GM18498 (cell line): ENCODE data around the gene FHOD1.

Experiments used
- ATAC-seq: cut with Tn5 transposase; IDR thresholded peaks from one replicate; pipeline ENCODE4 v1.9.1; 2021; ENCODE audit warnings: mild to moderate bottlenecking, moderate library complexity; ENCODE audit not compliant: unreplicated experiment

The FHOD1 gene

DNA sequence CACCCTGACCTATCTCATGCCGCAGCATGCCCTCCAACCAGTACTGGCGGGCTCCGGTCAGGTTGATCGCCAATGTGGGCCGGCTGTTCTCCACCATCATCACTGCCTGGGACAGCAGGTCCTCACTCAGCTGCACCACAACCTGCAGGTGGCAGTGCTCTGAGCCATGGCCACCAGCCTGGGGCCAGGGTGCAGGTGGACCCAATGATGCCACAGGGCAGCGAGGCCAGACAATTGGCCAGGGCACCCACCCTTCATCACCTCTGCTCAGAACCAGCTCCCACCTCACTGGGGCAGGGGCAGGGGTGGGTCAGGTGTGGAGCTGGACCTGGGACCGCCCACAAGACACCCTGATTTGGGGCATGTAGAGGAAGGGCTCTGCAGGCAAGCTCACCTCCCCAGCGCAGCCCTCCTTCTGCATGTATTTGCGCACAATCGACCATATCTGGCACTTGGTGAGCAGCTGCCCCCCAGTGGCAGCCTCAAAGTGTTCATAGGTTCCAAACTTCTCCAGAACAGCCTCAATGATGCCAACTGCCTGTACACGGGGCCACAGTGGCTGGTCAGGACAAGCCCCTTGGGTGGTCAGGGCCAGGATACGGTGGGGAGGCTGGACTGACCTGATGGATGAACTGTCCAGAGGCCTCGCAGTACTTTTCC is 67.7 kb downstream of the FHOD1 start:
- no peak for ATAC-seq
